ENCODE data around the gene CRIM1. TPM values are rescaled to one million over a fixed set of nuclear protein-coding genes. Genes with fewer than 3 reads are reported as not detected.

CRIM1 gene
- total RNA-seq, 1 donor from 2014 or later, result 273 TPM

GRCh38 chr2:36425608-36426355 is 70.2 kb downstream of the CRIM1 start:
- intact Hi-C loops (cut with DNase I), result no loop called here
- DNase-seq (ENCODE audit: low spot score in 2 of 2), result no peak
- peaks cover 4 to 76% of the 10 kb centered on the region in 2 donors for H3K4me1 ChIP-seq
- H3K27ac ChIP-seq, result peak overlapping the region in 1 of 2 donors; percentile 31
- no peaks in the 10 kb centered on the region for H3K9me3 ChIP-seq
- peaks cover 0 to 2% of the 10 kb centered on the region in 2 donors for H3K36me3 ChIP-seq
- H3K27me3 ChIP-seq, result no peaks in the 10 kb centered on the region
- no peak overlapping the region for H3K4me3 ChIP-seq
- TF ChIP-seq CTCF (IDR thresholded peaks at IDR 0.05), result no peak

- TF ChIP-seq CTCF (IDR thresholded peaks at IDR 0.05), result no peak
- no peak for DNase-seq (ENCODE audit: low spot score in 2 of 2)
- Histone ChIP-seq H3K36me3 (peaks cover 0 to 2% of the 10 kb centered on the region in 2 donors), H3K27ac (peak overlapping the region; percentile 49 to 86), H3K27me3 (no peaks in the 10 kb centered on the region), H3K9me3 (no peaks in the 10 kb centered on the region), H3K4me3 (no peak overlapping the region), H3K4me1 (peaks cover 11 to 75% of the 10 kb centered on the region in 2 donors)
- intact Hi-C loops (cut with DNase I), result no loop called here
Observed at GRCh38 chr2:36427790-36428243, 72.2 kb downstream of the CRIM1 start.

GRCh38 chr2:36430549-36430948 is 75.0 kb downstream of the CRIM1 start:
- no peak for TF ChIP-seq CTCF (IDR thresholded peaks at IDR 0.05)
- peak overlapping the region; percentile 85 to 86 for H3K27ac ChIP-seq

GRCh38 chr2:36432479-36432878 is 76.9 kb downstream of the CRIM1 start:
- no peak for TF ChIP-seq CTCF (IDR thresholded peaks at IDR 0.05)
- Histone ChIP-seq H3K27ac (peak overlapping the region; percentile 85 to 86), H3K9me3 (no peaks in the 10 kb centered on the region), H3K27me3 (no peaks in the 10 kb centered on the region), H3K4me1 (peaks cover 15 to 81% of the 10 kb centered on the region in 2 donors), H3K36me3 (no peaks in the 10 kb centered on the region), H3K4me3 (peak overlapping the region in 1 of 2 donors; percentile 37)
- no peak for DNase-seq (ENCODE audit: low spot score in 2 of 2)
- intact Hi-C loops (cut with DNase I), result loop anchor here (5.0 kb wide), 2 partner anchors 55 to 75 kb away; partner anchors contain the start of gene CRIM1

More at GRCh38 chr2:36430549-36430948, 75.0 kb downstream of the CRIM1 start:
- no peak for DNase-seq (ENCODE audit: low spot score in 2 of 2)
- Histone ChIP-seq H3K27me3 (no peaks in the 10 kb centered on the region), H3K4me1 (peaks cover 15 to 86% of the 10 kb centered on the region in 2 donors), H3K9me3 (no peaks in the 10 kb centered on the region), H3K36me3 (no peaks in the 10 kb centered on the region), H3K4me3 (peak overlapping the region; percentile 4 to 12)
- intact Hi-C loops (cut with DNase I), result loop anchor here (2.0 to 5.0 kb wide), 3 partner anchors 16 to 73 kb away; partner anchors contain the start of gene CRIM1

- Histone ChIP-seq H3K4me3 (peak overlapping the region in 1 of 2 donors; percentile 37), H3K27me3 (no peaks in the 10 kb centered on the region), H3K36me3 (no peaks in the 10 kb centered on the region), H3K9me3 (no peaks in the 10 kb centered on the region), H3K27ac (peak overlapping the region; percentile 85 to 86), H3K4me1 (peaks cover 15 to 75% of the 10 kb centered on the region in 2 donors)
- intact Hi-C loops (cut with DNase I), result loop anchor here (5.0 kb wide), 2 partner anchors 54 to 76 kb away; partner anchors contain the start of gene CRIM1
- no peak for TF ChIP-seq CTCF (IDR thresholded peaks at IDR 0.05)
- DNase-seq (ENCODE audit: low spot score in 2 of 2), result peak in 1 of 2 donors; percentile 83
Observed at GRCh38 chr2:36433311-36434217, 78.0 kb downstream of the CRIM1 start.

Data from ascending aorta (tissue), 2 donors.